PC-9 (cell line): Measurements from ENCODE around the gene TMEM273. TPM values are rescaled to one million over a fixed set of nuclear protein-coding genes. Genes with fewer than 3 reads are reported as not detected.

Source experiments
- BruUV-seq: library from RNA; stranded (reverse); fragments of 400-500 nt; replicated peaks from 2 replicates; lab custom pipeline; 2021; lab: Mats Ljungman, UMichigan
- CTCF ChIA-PET: fragments of 300-600 bp; sonication (Branson Sonifier 250); formaldehyde crosslinking; loops from one replicate; lab custom pipeline; 2022; ENCODE audit warnings: antibody characterized with exemption; lab: Charles Lee
- POLR2A ChIA-PET: fragments of 300-600 bp; sonication (Branson Sonifier 250); formaldehyde crosslinking; loops from one replicate; lab custom pipeline; 2022; ENCODE audit warnings: antibody characterized with exemption; ENCODE audit not compliant: unreplicated experiment; lab: Charles Lee
- DNase-seq, 2 experiments: peaks; one replicate each; pipeline versions ENCODE4 v3.0.0 to v3.0.0-alpha.2; 2015 to 2022; ENCODE audit warnings: mixed read lengths in 1 of 2
- H2AFZ ChIP-seq: fragments of 200-600 bp; sonication (generic); 2 replicates; pipeline ENCODE4 v1.8.1; 2017; ENCODE audit warnings: antibody characterized with exemption
- H3F3A ChIP-seq: fragments of 200-600 bp; sonication (generic); 2 replicates; pipeline ENCODE4 v1.8.1; 2017; ENCODE audit warnings: antibody characterized with exemption, mild to moderate bottlenecking, low read depth; ENCODE audit not compliant: insufficient read depth
- H3K27ac ChIP-seq: fragments of 200-600 bp; sonication (generic); 2 replicates; pipeline ENCODE4 v1.6.1; 2016; ENCODE audit warnings: mixed run types
- H3K27me3 ChIP-seq: fragments of 200-600 bp; sonication (generic); 2 replicates; pipeline ENCODE4 v1.6.1; 2016; ENCODE audit warnings: low read depth, mixed run types; ENCODE audit not compliant: insufficient read depth
- H3K36me3 ChIP-seq: fragments of 200-600 bp; sonication (generic); 2 replicates; pipeline ENCODE4 v1.6.1; 2016; ENCODE audit warnings: low read depth, mixed run types
- H3K4me1 ChIP-seq: fragments of 200-600 bp; sonication (generic); replicated peaks from 2 replicates; pipeline ENCODE4 v1.6.1; 2016; ENCODE audit warnings: mixed run types; ENCODE audit not compliant: insufficient read depth
- H3K4me2 ChIP-seq: fragments of 200-600 bp; sonication (generic); 2 replicates; pipeline ENCODE4 v1.6.1; 2017; ENCODE audit warnings: mixed run types
- H3K4me3 ChIP-seq: fragments of 200-600 bp; sonication (generic); 2 replicates; pipeline ENCODE4 v1.6.1; 2016; ENCODE audit warnings: mixed run types
- H3K79me2 ChIP-seq: fragments of 200-600 bp; sonication (generic); 2 replicates; pipeline ENCODE4 v1.6.1; 2017; ENCODE audit warnings: low read depth, mixed run types
- H3K9me2 ChIP-seq: fragments of 200-600 bp; sonication (generic); 2 replicates; pipeline ENCODE4 v1.8.1; 2017; ENCODE audit warnings: mild to moderate bottlenecking; ENCODE audit not compliant: insufficient read depth
- H3K9me3 ChIP-seq: fragments of 200-600 bp; sonication (generic); 2 replicates; pipeline ENCODE4 v1.8.1; 2016; ENCODE audit warnings: low read depth; ENCODE audit not compliant: insufficient read depth
- H4K20me1 ChIP-seq: fragments of 200-600 bp; sonication (generic); 2 replicates; pipeline ENCODE4 v1.8.1; 2017; ENCODE audit not compliant: insufficient read depth
- EZH2 ChIP-seq: fragments of 200-600 bp; sonication (generic); IDR thresholded peaks from 2 replicates; pipeline ENCODE4 v1.8.0; 2017; ENCODE audit warnings: antibody characterized with exemption, low read depth
- intact Hi-C: fragments of 100-400 bp; cut with micrococcal nuclease; formaldehyde crosslinking; loops from one replicate; pipeline ENCODE4 v1.10.0; 2022; ENCODE audit not compliant: unreplicated experiment
- total RNA-seq: library from RNA; stranded (reverse); gene quantifications from 2 replicates; pipeline ENCODE4 v1.2.3, GENCODE V29; 2021
- TF ChIP-seq, protein P1 (sequence below): fragments of 200-600 bp; sonication (generic); conservative IDR thresholded peaks from 2 replicates; pipeline ENCODE4 v1.6.1; 2017; ENCODE audit warnings: mixed run types, antibody characterized with exemption, mild to moderate bottlenecking, moderate library complexity

Gene TMEM273
- total RNA-seq, 1 experiment from 2014 or later: 0.26 TPM

DNA sequence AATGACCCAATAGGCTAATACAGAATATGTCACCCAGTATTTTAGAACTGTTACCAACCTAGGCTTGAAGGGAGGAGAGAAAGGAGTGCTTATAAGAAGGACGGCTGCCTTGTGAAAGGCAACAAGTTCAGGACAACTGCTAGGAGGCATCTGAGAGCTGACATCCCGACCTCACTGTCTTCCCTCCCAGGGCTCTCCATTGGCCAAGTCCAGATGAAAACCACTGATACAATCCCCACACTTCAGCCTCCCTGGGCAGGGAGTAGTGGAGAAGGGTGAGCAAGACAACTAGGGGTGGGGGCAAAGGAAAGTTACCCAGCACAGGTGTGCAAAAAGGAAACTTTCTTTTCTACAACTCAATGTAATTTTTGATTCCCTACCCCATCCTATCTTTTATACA lies 29.5 kb upstream of the TMEM273 start:
- no TSS peak for BruUV-seq
- Histone ChIP-seq H3K4me3 (no peak overlapping the region), H3K9me2 (no peaks in the 10 kb centered on the region), H3K4me1 (no peaks in the 10 kb centered on the region), H2AFZ (no peak overlapping the region), H3K4me2 (no peak overlapping the region), H3K79me2 (no peaks in the 10 kb centered on the region), H3K27me3 (peaks cover 37% of the 10 kb centered on the region; the same call in 1 of the 2 replicates), H3F3A (no peaks in the 10 kb centered on the region), H3K9me3 (no peaks in the 10 kb centered on the region), H4K20me1 (no peaks in the 10 kb centered on the region), H3K36me3 (no peaks in the 10 kb centered on the region), H3K27ac (no peak overlapping the region)
- TF ChIP-seq EZH2: no peak
- TF ChIP-seq, protein P1, sequence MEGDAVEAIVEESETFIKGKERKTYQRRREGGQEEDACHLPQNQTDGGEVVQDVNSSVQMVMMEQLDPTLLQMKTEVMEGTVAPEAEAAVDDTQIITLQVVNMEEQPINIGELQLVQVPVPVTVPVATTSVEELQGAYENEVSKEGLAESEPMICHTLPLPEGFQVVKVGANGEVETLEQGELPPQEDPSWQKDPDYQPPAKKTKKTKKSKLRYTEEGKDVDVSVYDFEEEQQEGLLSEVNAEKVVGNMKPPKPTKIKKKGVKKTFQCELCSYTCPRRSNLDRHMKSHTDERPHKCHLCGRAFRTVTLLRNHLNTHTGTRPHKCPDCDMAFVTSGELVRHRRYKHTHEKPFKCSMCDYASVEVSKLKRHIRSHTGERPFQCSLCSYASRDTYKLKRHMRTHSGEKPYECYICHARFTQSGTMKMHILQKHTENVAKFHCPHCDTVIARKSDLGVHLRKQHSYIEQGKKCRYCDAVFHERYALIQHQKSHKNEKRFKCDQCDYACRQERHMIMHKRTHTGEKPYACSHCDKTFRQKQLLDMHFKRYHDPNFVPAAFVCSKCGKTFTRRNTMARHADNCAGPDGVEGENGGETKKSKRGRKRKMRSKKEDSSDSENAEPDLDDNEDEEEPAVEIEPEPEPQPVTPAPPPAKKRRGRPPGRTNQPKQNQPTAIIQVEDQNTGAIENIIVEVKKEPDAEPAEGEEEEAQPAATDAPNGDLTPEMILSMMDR: no peak
- intact Hi-C loops: no loop called here
- ChIA-PET POLR2A (no interaction called here), CTCF (no interaction called here)
- DNase-seq: no peak

DNA sequence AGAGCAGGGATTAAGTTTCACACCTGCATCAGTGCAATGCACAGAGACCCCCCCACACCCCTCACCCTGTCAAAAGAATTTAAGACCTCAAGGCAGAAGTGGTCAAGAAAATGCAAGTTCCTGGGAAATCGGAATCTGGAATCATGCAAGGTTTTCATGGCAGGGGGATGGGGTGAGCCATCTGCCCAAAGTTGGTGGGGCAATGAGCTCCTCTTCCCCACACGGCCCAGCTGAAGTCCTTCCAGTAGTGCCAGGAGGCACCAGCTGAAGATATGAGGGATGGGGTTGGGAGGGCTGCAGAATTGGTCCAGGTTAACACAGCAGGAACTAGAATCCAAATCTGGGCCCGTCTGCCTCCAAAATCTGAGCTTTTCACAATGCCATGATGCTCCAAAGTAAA lies 25.0 kb upstream of the TMEM273 start:
- Histone ChIP-seq H3K4me1 (no peaks in the 10 kb centered on the region), H3K27ac (no peak overlapping the region), H3K27me3 (peaks cover 32% of the 10 kb centered on the region; the same call in 1 of the 2 replicates), H3K4me3 (no peak overlapping the region), H3K9me2 (no peaks in the 10 kb centered on the region), H3K79me2 (no peaks in the 10 kb centered on the region), H3K36me3 (no peaks in the 10 kb centered on the region), H3F3A (no peaks in the 10 kb centered on the region), H2AFZ (no peak overlapping the region), H4K20me1 (no peaks in the 10 kb centered on the region), H3K4me2 (no peak overlapping the region), H3K9me3 (no peaks in the 10 kb centered on the region)
- no peak for TF ChIP-seq EZH2
- TF ChIP-seq, protein P1: no peak
- intact Hi-C loops: no loop called here
- DNase-seq: no peak
- CTCF ChIA-PET: no interaction called here
- BruUV-seq: no TSS peak
- POLR2A ChIA-PET: no interaction called here

DNA sequence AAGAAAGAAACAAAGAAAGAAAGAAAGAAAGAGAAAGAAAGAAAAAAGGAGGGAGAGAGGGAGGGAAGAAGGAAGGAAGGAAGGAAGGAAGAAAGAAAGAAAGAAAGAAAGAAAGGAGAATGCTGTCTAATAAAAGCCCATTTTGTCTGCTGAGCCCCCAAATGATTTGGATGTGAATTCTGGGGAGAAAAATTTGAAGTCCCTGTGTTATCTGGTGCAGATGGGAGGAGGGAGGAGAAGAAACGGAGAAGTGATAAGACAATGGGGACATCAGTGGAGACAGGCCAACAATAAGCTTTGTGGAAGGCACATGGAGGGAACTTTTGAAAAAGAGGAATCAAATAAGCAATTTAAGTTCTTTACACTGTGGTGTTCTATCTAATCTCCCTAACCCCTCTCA lies 24.6 kb upstream of the TMEM273 start:
- Histone ChIP-seq H4K20me1 (no peaks in the 10 kb centered on the region), H3K36me3 (no peaks in the 10 kb centered on the region), H3K9me3 (no peaks in the 10 kb centered on the region), H3K4me2 (no peak overlapping the region), H3K27ac (no peak overlapping the region), H3K4me1 (no peaks in the 10 kb centered on the region), H3K27me3 (peaks cover 29% of the 10 kb centered on the region; the same call in 1 of the 2 replicates), H2AFZ (no peak overlapping the region), H3F3A (no peaks in the 10 kb centered on the region), H3K4me3 (no peak overlapping the region), H3K9me2 (no peaks in the 10 kb centered on the region), H3K79me2 (no peaks in the 10 kb centered on the region)
- no peak for TF ChIP-seq EZH2
- TF ChIP-seq, protein P1: no peak
- ChIA-PET CTCF (no interaction called here), POLR2A (no interaction called here)
- no TSS peak for BruUV-seq
- no peak for DNase-seq
- intact Hi-C loops: no loop called here
